Prostate gland (tissue), 2 donors: Measurements from ENCODE around the gene NIPAL4. TPM values are rescaled to one million over a fixed set of nuclear protein-coding genes. Genes with fewer than 3 reads are reported as not detected.

Experiments
- DNase-seq: peaks from one replicate; pipeline ENCODE4 v3.0.0-alpha.2; 2019; ENCODE audit warnings: low spot score
- H3K27ac ChIP-seq, 2 donors: fragments of 200-600 bp; sonication (generic); 2 replicates each; pipeline ENCODE4 v1.5.1; 2017 to 2019
- H3K27me3 ChIP-seq: fragments of 200-600 bp; sonication (generic); replicated peaks from 2 replicates; pipeline ENCODE4 v1.5.1; 2019; ENCODE audit not compliant: insufficient read depth
- H3K36me3 ChIP-seq, 2 donors: fragments of 200-600 bp; sonication (generic); 1 replicate in 1 of 2; 2 replicates in 1 of 2; pipeline versions ENCODE4 v1.5.1 to v1.8.1; 2017 to 2019
- H3K4me1 ChIP-seq: fragments of 200-600 bp; sonication (generic); replicated peaks from 2 replicates; pipeline ENCODE4 v1.5.1; 2019
- H3K4me3 ChIP-seq, 2 donors: fragments of 200-600 bp; sonication (generic); 2 replicates each; pipeline ENCODE4 v1.5.1; 2017 to 2019
- H3K9me3 ChIP-seq: fragments of 200-600 bp; sonication (generic); 2 replicates; pipeline ENCODE4 v1.5.1; 2017
- POLR2A ChIP-seq: fragments of 450-650 bp; IDR thresholded peaks from one replicate; pipeline ENCODE4 v1.6.1; 2016; ENCODE audit warnings: antibody characterized with exemption, mild to moderate bottlenecking
- POLR2AphosphoS5 ChIP-seq: sonication (generic); formaldehyde crosslinking; IDR thresholded peaks from one replicate; pipeline ENCODE4 v1.6.1; 2017; ENCODE audit warnings: antibody characterized with exemption
- WGBS: methylation state at CpG from one replicate; pipeline ENCODE4 v1.1.5; 2018; 5-methylcytosine and 5-hydroxymethylcytosine counted together
- intact Hi-C: fragments of 100-400 bp; cut with DNase I; formaldehyde crosslinking; loops from one replicate; pipeline ENCODE4 v1.14.2; 2022
- total RNA-seq, 2 donors: library from RNA; depleted of rRNA; stranded (reverse); fragments of >200 nt; gene quantifications; one replicate each; pipeline ENCODE4 v1.1.0, GENCODE V29; 2016
- TF ChIP-seq, protein P1 (sequence below), 4 experiments: fragments of 200-600 bp in 2 of 4; fragments of 450-650 bp in 2 of 4; sonication (generic) in 2 of 4; IDR thresholded peaks; 1 replicate in 3 of 4; 2 replicates in 1 of 4; pipeline ENCODE4 v1.5.1; 2016 to 2019; ENCODE audit warnings: antibody characterized with exemption in 4 of 4, mild to moderate bottlenecking in 2 of 4, moderate library complexity in 2 of 4

NIPAL4 gene
- total RNA-seq, 2 donors from 2014 or later: 2.7 to 2.8 TPM

DNA sequence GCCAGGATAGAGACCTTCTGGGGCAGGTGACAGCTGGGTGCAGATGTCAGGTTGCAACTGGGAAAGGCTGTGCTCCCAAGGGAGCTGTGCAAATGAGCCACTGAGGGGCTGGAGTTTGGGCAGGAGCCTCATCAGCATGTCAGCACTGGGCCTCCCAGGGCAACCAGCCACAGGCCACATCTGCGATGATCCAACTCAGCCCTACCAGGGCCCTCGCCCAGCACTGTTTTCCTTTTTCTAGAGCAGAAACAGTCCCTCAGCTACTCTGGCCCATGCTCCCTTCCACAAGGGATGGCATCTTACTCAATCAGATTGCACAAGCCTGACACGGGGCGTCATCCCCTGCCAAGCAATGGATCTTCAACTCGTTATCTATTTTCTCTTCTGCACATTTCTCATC lies 24.8 kb downstream of the NIPAL4 start:
- no peak overlapping the region for H3K4me3 ChIP-seq
- intact Hi-C loops: no loop called here
- no peaks in the 10 kb centered on the region for H3K27me3 ChIP-seq
- H3K36me3 ChIP-seq: no peaks in the 10 kb centered on the region
- DNase-seq: no peak
- TF ChIP-seq, protein P1, sequence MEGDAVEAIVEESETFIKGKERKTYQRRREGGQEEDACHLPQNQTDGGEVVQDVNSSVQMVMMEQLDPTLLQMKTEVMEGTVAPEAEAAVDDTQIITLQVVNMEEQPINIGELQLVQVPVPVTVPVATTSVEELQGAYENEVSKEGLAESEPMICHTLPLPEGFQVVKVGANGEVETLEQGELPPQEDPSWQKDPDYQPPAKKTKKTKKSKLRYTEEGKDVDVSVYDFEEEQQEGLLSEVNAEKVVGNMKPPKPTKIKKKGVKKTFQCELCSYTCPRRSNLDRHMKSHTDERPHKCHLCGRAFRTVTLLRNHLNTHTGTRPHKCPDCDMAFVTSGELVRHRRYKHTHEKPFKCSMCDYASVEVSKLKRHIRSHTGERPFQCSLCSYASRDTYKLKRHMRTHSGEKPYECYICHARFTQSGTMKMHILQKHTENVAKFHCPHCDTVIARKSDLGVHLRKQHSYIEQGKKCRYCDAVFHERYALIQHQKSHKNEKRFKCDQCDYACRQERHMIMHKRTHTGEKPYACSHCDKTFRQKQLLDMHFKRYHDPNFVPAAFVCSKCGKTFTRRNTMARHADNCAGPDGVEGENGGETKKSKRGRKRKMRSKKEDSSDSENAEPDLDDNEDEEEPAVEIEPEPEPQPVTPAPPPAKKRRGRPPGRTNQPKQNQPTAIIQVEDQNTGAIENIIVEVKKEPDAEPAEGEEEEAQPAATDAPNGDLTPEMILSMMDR (IDR thresholded peaks at IDR 0.05): no peak
- no peak for TF ChIP-seq POLR2AphosphoS5
- TF ChIP-seq POLR2A: no peak
- no peaks in the 10 kb centered on the region for H3K4me1 ChIP-seq
- WGBS: 83% methylated on average over 5 of the region's 5 CpGs
- no peak overlapping the region for H3K27ac ChIP-seq
- no peaks in the 10 kb centered on the region for H3K9me3 ChIP-seq

GRCh38 chr5:157485340-157485739 lies 25.3 kb downstream of the NIPAL4 start:
- Histone ChIP-seq H3K27ac (no peak overlapping the region), H3K9me3 (no peaks in the 10 kb centered on the region), H3K4me3 (no peak overlapping the region), H3K36me3 (no peaks in the 10 kb centered on the region), H3K27me3 (no peaks in the 10 kb centered on the region), H3K4me1 (no peaks in the 10 kb centered on the region)
- TF ChIP-seq, protein P1 (IDR thresholded peaks at IDR 0.05): no peak
- no peak for TF ChIP-seq POLR2AphosphoS5
- TF ChIP-seq POLR2A: no peak
- 86% methylated on average over 2 of the region's 2 CpGs for WGBS
- DNase-seq: no peak
- intact Hi-C loops: no loop called here

DNA sequence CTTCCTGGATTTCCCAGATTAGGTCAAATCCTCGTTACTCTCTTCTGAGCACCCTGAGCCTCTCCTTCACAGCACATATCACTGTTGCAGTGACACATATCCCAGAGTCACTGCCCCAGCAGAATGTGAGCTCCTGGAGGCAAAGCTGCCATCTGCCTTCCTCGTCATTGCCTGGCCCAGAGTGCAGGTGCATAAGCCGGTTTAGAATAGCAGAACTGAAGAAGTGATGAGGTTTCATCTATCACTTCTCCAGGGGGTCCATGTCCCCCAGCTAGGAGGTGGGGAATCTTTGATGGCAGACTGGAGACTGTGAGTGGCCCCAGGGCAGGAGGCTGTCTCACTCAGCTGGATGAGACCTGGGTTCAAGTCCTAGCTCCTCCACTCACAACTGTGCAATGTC lies 25.8 kb downstream of the NIPAL4 start:
- WGBS: 90% methylated on average over 3 of the region's 3 CpGs
- Histone ChIP-seq H3K4me1 (no peaks in the 10 kb centered on the region), H3K27me3 (no peaks in the 10 kb centered on the region), H3K27ac (no peak overlapping the region), H3K9me3 (no peaks in the 10 kb centered on the region), H3K4me3 (no peak overlapping the region), H3K36me3 (no peaks in the 10 kb centered on the region)
- intact Hi-C loops: no loop called here
- TF ChIP-seq, protein P1 (IDR thresholded peaks at IDR 0.05): no peak
- no peak for TF ChIP-seq POLR2AphosphoS5
- no peak for TF ChIP-seq POLR2A
- no peak for DNase-seq

DNA sequence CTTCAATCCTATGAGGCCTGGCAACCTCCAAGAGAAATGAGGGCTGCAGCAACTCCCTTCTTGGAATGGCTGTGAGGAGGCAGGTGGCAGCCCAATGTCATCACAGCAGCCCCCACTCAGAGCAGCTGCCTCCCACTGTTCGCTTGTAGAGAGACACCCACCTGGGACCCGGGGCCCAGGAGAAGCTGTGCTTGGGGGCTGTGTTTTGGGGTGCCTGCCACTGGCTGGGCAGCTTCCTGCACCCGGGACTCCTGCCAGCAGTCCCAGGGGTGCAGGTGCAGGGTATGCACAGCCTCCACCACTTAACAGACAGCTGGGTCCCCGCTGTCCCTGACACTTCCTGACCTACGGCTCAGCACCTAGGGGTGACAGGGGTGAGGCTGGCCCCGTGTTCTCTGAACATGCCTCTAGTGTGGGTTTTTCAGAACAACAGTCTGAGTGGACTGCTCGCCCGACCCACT lies 26.2 kb downstream of the NIPAL4 start:
- WGBS: 73% methylated on average over 8 of the region's 8 CpGs
- Histone ChIP-seq H3K27ac (no peak overlapping the region), H3K9me3 (no peaks in the 10 kb centered on the region), H3K4me3 (no peak overlapping the region), H3K4me1 (no peaks in the 10 kb centered on the region), H3K27me3 (no peaks in the 10 kb centered on the region), H3K36me3 (no peaks in the 10 kb centered on the region)
- TF ChIP-seq, protein P1 (IDR thresholded peaks at IDR 0.05): no peak
- no peak for TF ChIP-seq POLR2AphosphoS5
- no peak for TF ChIP-seq POLR2A
- intact Hi-C loops: no loop called here
- DNase-seq: no peak

- intact Hi-C loops: no loop called here
- no peaks in the 10 kb centered on the region for H3K9me3 ChIP-seq
- no peaks in the 10 kb centered on the region for H3K27me3 ChIP-seq
- no peak overlapping the region for H3K4me3 ChIP-seq
- DNase-seq: no peak
- 63% methylated on average over 3 of the region's 3 CpGs for WGBS
- no peak overlapping the region for H3K27ac ChIP-seq
- TF ChIP-seq POLR2AphosphoS5 (no peak), POLR2A (no peak)
- TF ChIP-seq, protein P1 (IDR thresholded peaks at IDR 0.05): no peak
- H3K36me3 ChIP-seq: no peaks in the 10 kb centered on the region
- no peaks in the 10 kb centered on the region for H3K4me1 ChIP-seq
These were observed 26.8 kb downstream of the NIPAL4 start for GRCh38 chr5:157486861-157487260.
